8988T (cell line): Measurements from ENCODE around the gene DFFB.

Experiments
- DNase-seq: peaks from one replicate; pipeline ENCODE4 v3.0.0; 2011

Gene DFFB

GRCh38 chr1:3898994-3899753 lies 41.9 kb downstream of the DFFB start:
- no peak for DNase-seq

- no peak for DNase-seq
Measured at GRCh38 chr1:3899754-3900149, 42.5 kb downstream of the DFFB start.

GRCh38 chr1:3900150-3900968 lies 43.1 kb downstream of the DFFB start, which contains the start of gene C1orf174:
Gene C1orf174, minus strand, starts transcription at chr1:3900272. Its CDS starts 86 bp downstream, at chr1:3900186.
- DNase-seq, result peak; percentile 74

GRCh38 chr1:3900969-3901529 lies 43.8 kb downstream of the DFFB start:
- peak; percentile 79 for DNase-seq

GRCh38 chr1:3902111-3902511 lies 44.8 kb downstream of the DFFB start:
- DNase-seq, result no peak

GRCh38 chr1:3902571-3903091 lies 45.4 kb downstream of the DFFB start:
- DNase-seq, result no peak

- DNase-seq, result no peak
Measured at GRCh38 chr1:3903141-3904005, 46.1 kb downstream of the DFFB start.

- DNase-seq, result no peak
Measured at GRCh38 chr1:3904006-3904842, 46.9 kb downstream of the DFFB start.

- no peak for DNase-seq
Measured at GRCh38 chr1:3904843-3905185, 47.5 kb downstream of the DFFB start.

- no peak for DNase-seq
Measured at GRCh38 chr1:3905266-3905952, 48.1 kb downstream of the DFFB start.

GRCh38 chr1:3905953-3906671 lies 48.8 kb downstream of the DFFB start:
- DNase-seq, result no peak

- DNase-seq, result no peak
Measured at GRCh38 chr1:3906672-3907020, 49.4 kb downstream of the DFFB start.

- DNase-seq, result no peak
Measured at GRCh38 chr1:3907031-3907534, 49.8 kb downstream of the DFFB start.

- no peak for DNase-seq
Measured at GRCh38 chr1:3907621-3908165, 50.4 kb downstream of the DFFB start.

GRCh38 chr1:3908886-3909517 lies 51.7 kb downstream of the DFFB start:
- DNase-seq, result no peak

- no peak for DNase-seq
Measured at GRCh38 chr1:3909615-3910014, 52.3 kb downstream of the DFFB start.

- no peak for DNase-seq
Measured at GRCh38 chr1:3910049-3910731, 52.9 kb downstream of the DFFB start.
